ENCODE data around the gene MEF2A.

DNA sequence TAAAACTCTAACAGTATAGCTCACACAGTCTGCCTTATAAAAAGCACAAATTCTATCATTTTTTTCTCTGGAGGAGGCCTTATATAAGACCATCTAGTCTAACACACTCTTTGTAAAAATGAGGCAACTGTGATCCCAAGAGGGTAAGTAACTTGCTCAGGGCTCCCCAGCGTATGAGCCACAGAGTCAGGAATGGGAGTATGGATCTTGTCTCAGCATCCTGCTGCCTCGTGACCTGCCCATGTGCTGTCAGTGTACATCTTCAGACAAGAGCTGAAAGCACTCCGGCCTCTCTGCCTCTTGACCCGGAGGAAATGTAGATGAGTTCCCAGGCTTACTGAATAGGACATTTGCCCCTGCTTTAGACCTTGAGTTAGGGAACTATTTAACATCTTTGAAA is 28.4 kb upstream of the MEF2A start:
- TF ChIP-seq, protein P1, sequence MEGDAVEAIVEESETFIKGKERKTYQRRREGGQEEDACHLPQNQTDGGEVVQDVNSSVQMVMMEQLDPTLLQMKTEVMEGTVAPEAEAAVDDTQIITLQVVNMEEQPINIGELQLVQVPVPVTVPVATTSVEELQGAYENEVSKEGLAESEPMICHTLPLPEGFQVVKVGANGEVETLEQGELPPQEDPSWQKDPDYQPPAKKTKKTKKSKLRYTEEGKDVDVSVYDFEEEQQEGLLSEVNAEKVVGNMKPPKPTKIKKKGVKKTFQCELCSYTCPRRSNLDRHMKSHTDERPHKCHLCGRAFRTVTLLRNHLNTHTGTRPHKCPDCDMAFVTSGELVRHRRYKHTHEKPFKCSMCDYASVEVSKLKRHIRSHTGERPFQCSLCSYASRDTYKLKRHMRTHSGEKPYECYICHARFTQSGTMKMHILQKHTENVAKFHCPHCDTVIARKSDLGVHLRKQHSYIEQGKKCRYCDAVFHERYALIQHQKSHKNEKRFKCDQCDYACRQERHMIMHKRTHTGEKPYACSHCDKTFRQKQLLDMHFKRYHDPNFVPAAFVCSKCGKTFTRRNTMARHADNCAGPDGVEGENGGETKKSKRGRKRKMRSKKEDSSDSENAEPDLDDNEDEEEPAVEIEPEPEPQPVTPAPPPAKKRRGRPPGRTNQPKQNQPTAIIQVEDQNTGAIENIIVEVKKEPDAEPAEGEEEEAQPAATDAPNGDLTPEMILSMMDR (IDR thresholded peaks at IDR 0.05; ENCODE audit: borderline replicate concordance, extremely low read depth, low read length, poor library complexity, severe bottlenecking): no peak
- TF ChIP-seq EZH2 (IDR thresholded peaks at IDR 0.05; ENCODE audit: borderline replicate concordance, low read depth, low read length, severe bottlenecking): no peak
